Stimulated activated CD4-positive, alpha-beta T cell treated with anti-CD3 and anti-CD28 coated beads, Interleukin-4, amount 100 ng/mL, for 1 hour (primary cell): ENCODE data around the gene COL13A1.

ENCODE experiments used
- DNase-seq: peaks from one replicate; pipeline ENCODE4 v3.0.0-alpha.2; 2020

The COL13A1 gene

GRCh38 chr10:69792341-69792740, 9.4 kb upstream of the COL13A1 start:
- no peak for DNase-seq

GRCh38 chr10:69794673-69795072, 7.0 kb upstream of the COL13A1 start:
- no peak for DNase-seq

DNA sequence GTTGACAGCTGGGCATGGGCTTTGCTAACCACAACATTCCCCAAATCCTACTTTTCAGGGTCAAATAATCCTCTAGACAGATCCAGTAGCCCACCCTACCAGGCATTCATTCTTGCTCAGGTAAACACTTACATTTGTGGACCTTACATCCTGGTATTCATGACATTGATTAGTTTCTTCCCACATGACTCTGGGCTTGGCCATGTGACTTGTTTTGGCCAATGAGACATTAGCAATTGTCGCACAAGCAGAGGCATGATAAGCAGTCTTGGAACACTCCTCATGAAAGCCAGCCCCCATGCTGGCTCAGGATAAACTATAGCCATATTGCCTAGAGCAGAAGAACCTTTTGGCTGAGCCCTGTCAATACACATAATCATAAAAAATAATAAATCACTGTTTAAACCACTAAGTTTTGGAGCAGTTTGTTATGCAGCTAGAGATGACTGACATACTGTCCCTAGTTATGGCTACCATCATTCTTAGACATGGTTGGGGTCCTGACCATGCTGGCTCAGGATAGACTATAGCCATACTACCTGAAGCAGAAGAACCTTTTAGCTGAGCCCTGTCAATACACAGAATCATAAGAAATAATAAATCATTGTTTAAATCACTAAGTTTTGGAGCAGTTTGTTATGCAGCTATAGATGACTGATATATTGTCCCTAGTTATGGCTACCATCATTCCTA, 6.3 kb upstream of the COL13A1 start:
- DNase-seq, result no peak

GRCh38 chr10:69797959-69798358, 3.7 kb upstream of the COL13A1 start:
- no peak for DNase-seq

DNA sequence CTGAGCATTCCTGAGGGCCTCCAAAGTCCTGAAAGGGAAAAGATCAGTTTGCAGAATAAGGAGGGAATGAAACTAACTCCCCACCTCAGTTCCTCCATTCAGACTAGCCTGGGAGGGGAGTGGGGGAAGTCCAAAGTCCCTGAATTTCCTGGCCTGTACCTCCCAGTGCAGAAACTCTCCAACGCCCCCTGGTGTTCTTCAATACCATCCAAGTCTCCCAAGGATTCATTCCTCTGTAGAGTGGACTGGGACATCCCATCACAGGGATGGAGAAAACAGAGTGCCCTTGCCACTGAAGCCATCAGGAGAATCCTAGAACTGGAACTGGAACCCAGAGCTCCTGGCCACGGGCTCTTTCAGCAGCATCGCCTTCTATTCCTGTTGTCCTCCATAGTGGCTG, 1.6 kb upstream of the COL13A1 start:
- no peak for DNase-seq

GRCh38 chr10:69800665-69801064, 1.0 kb upstream of the COL13A1 start:
- DNase-seq, result no peak

GRCh38 chr10:69801094-69801433, 642 bp upstream of the COL13A1 start:
- peak; percentile 30 for DNase-seq

GRCh38 chr10:69802424-69803161, 887 bp downstream of the COL13A1 start:
- DNase-seq, result no peak

- DNase-seq, result no peak
Observed at GRCh38 chr10:69803809-69804208, 2.1 kb downstream of the COL13A1 start.

DNA sequence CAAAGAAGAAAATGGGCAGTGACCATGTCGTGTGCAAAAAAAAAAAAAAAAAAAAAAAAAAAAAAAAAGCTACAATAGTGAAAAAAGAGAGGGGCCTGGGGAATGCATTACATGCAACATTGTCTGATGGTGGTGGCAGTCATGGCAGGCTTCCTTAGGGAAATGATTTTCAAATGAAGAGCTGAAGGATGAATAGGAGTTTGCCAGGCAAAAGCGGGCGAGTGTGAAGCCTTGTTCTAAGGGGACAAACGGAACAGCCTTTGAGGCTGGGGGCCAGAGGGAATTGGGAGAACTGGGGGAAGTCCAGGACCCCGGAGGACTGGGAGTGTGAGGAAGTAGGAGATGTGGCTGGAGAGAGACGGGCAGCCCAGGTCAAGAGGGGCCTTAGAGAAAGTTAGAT, 3.1 kb downstream of the COL13A1 start:
- no peak for DNase-seq

DNA sequence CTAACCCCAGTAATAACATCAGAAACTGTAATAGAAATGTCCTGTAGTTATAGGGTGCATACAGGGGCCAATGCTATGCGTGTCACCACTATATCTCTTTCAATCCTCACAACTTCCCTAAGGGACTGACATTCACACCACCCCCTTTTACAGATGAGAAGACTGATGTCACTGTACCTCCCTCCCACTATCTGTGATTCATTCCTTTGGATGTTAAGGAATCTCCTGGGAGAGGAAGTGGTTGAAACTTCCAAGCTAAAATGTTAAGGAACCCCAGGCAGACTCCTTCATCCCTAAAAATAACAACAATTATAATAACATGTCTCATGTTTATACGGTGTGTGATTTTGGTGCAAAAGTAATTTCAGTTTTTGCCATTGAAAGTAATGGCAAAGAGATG, 5.4 kb downstream of the COL13A1 start:
- no peak for DNase-seq

- no peak for DNase-seq
Observed at GRCh38 chr10:69807696-69808095, 6.0 kb downstream of the COL13A1 start.

DNA sequence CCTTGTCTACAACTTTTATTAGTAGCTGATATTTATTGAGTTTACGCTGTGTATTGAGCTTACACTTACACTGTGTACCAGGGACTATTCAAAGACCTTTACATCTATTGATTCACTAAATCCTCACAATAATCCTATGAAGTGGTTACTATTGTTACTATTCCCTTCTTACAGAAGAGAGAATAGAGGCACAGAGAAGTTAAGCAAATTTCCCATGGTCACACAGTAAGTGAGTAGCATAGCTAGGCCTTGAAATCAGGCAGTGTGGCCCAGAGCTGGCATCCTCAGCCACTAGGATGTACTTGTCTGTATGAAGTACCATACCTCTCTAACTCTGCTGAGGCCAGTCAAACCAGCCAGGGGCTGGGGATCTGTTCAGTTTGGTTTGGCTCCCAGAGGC, 7.6 kb downstream of the COL13A1 start:
- no peak for DNase-seq

- DNase-seq, result no peak
Observed at GRCh38 chr10:69810097-69810496, 8.4 kb downstream of the COL13A1 start.

GRCh38 chr10:69810675-69811397, 9.1 kb downstream of the COL13A1 start:
- DNase-seq, result no peak

GRCh38 chr10:69813632-69814031, 11.9 kb downstream of the COL13A1 start:
- DNase-seq, result no peak

DNA sequence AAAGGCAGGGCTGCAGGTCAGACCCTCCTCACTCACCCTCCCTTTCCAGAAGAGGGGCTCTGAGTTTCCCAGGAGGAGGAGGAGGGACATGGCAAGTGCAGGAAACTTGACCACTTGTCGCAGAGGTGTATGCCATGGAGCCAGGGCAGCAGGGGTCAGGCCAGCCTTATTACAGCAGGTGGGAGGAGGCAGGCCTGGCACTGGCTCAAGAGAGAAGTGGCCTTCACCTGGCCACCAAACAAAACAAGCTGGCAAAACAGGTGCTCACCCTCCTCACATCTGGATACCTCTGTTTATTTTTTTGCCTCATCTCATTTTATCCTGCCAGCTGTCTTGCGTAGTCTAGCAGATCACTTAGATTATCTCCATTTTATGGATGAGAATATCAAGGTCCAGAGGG, 12.5 kb downstream of the COL13A1 start:
- no peak for DNase-seq

- DNase-seq, result no peak
Observed at GRCh38 chr10:69815104-69815503, 13.4 kb downstream of the COL13A1 start.

GRCh38 chr10:69816521-69816920, 14.8 kb downstream of the COL13A1 start:
- DNase-seq, result no peak

DNA sequence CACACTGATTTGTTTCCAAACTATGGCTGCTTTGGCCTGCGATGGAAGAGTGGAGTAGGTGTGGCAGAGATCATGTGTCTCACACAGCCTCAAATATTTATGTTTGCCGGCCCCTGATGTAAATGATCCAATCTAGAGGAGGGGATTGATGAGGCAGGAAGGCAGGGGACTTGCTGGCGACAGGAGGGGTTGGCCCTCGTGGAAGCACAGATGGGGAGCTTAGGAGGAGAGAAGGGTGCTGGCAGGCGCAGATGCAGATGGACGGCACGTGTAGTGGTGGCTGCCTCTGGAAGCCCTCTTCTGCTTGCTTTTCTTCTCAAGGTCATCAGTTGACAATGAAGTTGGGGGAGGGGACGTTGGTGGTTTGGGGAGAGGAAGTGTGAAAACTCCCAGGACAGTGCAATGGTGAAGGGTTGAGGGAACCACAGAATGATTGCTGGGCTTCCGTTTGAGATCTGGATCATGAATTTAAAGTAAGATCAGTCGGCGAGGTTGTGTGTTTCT, 15.4 kb downstream of the COL13A1 start:
- DNase-seq, result no peak

GRCh38 chr10:69818676-69819239, 17.1 kb downstream of the COL13A1 start:
- DNase-seq, result no peak

DNA sequence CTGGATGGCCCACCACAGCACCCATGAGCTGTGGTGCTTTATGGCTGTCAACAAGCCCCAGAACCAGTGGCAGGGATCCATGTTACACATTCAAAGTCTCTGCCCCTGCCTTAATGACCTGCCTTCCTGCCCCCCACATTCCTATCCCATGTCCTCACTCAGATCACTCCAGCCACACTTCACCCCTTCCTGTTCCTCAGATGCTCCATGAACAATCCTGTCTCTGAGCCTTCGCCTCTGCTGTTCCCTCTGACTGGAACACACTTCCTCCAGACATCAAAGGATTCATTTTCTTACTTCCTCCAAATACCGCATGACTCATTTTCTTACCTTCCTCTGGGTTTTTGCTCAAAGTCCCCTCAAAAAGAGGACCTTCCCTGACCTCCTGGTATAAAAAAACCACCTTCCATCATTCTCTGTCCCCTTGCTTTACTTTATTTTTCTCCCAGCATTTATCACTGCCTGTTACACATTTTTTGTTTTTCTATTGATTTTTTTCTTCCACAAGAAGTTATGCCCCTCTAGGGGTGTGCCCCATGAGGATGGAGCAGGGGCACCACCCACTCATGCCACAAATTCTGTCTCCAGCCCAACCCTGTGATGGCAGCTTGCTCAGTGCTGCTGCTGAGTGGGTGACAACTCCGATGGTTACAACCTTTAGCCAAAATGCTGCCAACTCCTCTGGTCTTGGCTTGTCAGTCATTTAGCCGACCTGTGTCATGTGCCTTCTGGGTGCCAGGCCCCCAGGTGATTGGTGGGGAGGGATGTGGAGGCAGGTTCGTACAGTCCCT, 18.2 kb downstream of the COL13A1 start:
- no peak for DNase-seq

GRCh38 chr10:69820817-69821216, 19.1 kb downstream of the COL13A1 start:
- no peak for DNase-seq
